ENCODE data around the gene GRHL1. TPM values are rescaled to one million over a fixed set of nuclear protein-coding genes. Genes with fewer than 3 reads are reported as not detected.

The GRHL1 gene
- total and polyA plus RNA-seq, 2 experiments from 2014 or later, result 0.92 to 1.5 TPM

GRCh38 chr2:9952856-9953503, 1.5 kb downstream of the GRHL1 start:
- Histone ChIP-seq H3K9me3 (ENCODE audit: low read depth) (no peaks in the 10 kb centered on the region), H3K4me3 (no peak overlapping the region), H3K27me3 (peaks cover 66% of the 10 kb centered on the region), H3K4me1 (ENCODE audit: low read depth) (no peaks in the 10 kb centered on the region), H3K27ac (no peak overlapping the region), H3K36me3 (no peaks in the 10 kb centered on the region)
- no peak for TF ChIP-seq CTCF (IDR thresholded peaks at IDR 0.05; ENCODE audit: low read depth, low read length)
- no peak for DNase-seq (ENCODE audit: low read depth in 1 of 2, low spot score in 1 of 2)

- H3K27ac ChIP-seq, result no peak overlapping the region
- DNase-seq (ENCODE audit: low read depth in 1 of 2, low spot score in 1 of 2), result no peak
- H3K9me3 ChIP-seq (ENCODE audit: low read depth), result no peaks in the 10 kb centered on the region
- peaks cover 54% of the 10 kb centered on the region for H3K27me3 ChIP-seq
- no peak for TF ChIP-seq CTCF (IDR thresholded peaks at IDR 0.05; ENCODE audit: low read depth, low read length)
- no peaks in the 10 kb centered on the region for H3K4me1 ChIP-seq (ENCODE audit: low read depth)
- no peaks in the 10 kb centered on the region for H3K36me3 ChIP-seq
- H3K4me3 ChIP-seq, result no peak overlapping the region
These were observed 2.6 kb downstream of the GRHL1 start for GRCh38 chr2:9954136-9954535.

DNA sequence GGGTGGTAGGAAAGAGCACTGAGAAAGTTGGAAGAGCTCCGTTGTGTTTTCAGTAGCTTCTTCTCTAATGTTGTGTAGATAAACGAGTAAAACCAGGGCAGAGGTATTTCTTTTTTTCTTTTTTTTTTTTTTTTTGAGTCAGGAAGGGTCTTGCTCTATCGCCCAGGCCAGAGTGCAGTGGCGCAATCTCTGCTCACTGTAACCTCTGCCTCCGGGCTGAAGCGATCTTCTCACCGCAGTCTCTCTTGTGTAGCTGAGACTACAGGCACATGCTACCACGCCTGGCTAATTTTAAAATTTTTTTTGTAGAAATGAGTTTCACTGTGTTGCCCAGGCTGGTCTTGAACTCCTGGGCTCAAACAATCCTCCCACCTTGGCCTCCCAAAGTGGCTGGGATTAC, 6.6 kb downstream of the GRHL1 start:
- peaks cover 5% of the 10 kb centered on the region for H3K4me1 ChIP-seq (ENCODE audit: low read depth)
- no peaks in the 10 kb centered on the region for H3K36me3 ChIP-seq
- DNase-seq (ENCODE audit: low read depth in 1 of 2, low spot score in 1 of 2), result no peak
- no peak overlapping the region for H3K4me3 ChIP-seq
- no peak for TF ChIP-seq CTCF (IDR thresholded peaks at IDR 0.05; ENCODE audit: low read depth, low read length)
- H3K27ac ChIP-seq, result no peak overlapping the region
- no peaks in the 10 kb centered on the region for H3K9me3 ChIP-seq (ENCODE audit: low read depth)
- H3K27me3 ChIP-seq, result peaks cover 26% of the 10 kb centered on the region

- Histone ChIP-seq H3K4me1 (ENCODE audit: low read depth) (peaks cover 5% of the 10 kb centered on the region), H3K27me3 (peaks cover 14% of the 10 kb centered on the region), H3K4me3 (no peak overlapping the region), H3K36me3 (no peaks in the 10 kb centered on the region), H3K9me3 (ENCODE audit: low read depth) (no peaks in the 10 kb centered on the region), H3K27ac (no peak overlapping the region)
- TF ChIP-seq CTCF (IDR thresholded peaks at IDR 0.05; ENCODE audit: low read depth, low read length), result no peak
- DNase-seq (ENCODE audit: low read depth in 1 of 2, low spot score in 1 of 2), result no peak
These were observed 7.8 kb downstream of the GRHL1 start for GRCh38 chr2:9959262-9959661.

DNA sequence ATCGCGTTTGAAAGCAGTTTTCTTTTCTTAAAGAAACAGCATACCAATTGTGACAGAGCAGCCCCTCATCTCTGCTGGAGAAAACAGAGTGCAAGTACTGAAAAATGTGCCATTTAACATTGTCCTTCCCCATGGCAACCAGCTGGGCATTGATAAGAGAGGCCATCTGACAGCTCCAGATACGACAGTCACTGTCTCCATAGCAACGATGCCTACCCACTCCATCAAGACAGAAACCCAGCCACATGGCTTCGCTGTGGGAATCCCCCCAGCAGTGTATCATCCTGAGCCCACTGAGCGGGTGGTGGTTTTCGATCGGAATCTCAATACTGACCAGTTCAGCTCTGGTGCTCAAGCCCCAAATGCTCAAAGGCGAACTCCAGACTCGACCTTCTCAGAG, 9.5 kb downstream of the GRHL1 start:
- peaks cover 5% of the 10 kb centered on the region for H3K4me1 ChIP-seq (ENCODE audit: low read depth)
- no peaks in the 10 kb centered on the region for H3K36me3 ChIP-seq
- H3K27ac ChIP-seq, result no peak overlapping the region
- no peak for TF ChIP-seq CTCF (IDR thresholded peaks at IDR 0.05; ENCODE audit: low read depth, low read length)
- H3K27me3 ChIP-seq, result no peaks in the 10 kb centered on the region
- no peaks in the 10 kb centered on the region for H3K9me3 ChIP-seq (ENCODE audit: low read depth)
- H3K4me3 ChIP-seq, result no peak overlapping the region
- DNase-seq (ENCODE audit: low read depth in 1 of 2, low spot score in 1 of 2), result no peak

All from cardiac muscle cell (in vitro differentiated cells and primary cell).